ENCODE results near the gene FGD2.

Gene FGD2

DNA sequence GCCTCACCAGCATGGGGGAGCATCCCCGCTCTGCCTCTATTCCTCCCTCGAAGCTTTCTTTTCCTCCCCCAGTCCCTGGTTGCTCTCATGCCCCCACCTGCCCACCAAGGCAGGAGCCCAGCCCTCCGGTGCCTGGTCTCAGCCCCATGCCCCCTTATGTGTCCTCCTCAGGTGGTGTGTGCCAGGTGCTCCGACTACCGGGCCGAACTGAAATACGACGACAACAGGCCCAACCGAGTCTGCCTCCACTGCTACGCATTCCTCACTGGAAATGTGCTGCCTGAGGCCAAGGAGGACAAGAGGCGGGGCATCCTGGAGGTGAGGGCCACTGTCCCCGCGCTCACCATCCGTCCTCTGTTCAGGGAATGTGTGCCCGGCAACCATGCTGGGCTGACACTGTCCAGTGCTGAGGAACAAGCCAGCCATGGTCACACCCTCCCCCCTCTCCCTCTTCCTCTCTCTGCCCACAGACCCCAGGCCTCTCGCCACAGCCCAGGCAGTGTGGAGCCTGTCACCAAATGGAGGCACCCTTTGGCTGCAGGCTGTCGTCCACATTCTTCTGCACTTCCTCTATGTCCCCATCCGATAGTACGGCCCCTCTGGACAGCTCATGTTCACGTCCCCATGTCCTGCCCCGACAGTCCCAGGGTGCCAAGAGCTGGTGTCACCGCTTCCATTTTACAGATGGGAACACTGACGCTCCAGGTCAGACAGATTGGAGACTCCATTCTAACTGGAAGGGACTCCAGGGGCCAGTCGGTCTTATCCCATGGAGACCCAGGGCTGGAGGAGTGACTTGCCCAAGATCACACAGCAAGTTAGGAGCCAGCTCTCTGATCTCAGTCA is 20.4 kb downstream of the FGD2 start:
- TF ChIP-seq, protein P1, sequence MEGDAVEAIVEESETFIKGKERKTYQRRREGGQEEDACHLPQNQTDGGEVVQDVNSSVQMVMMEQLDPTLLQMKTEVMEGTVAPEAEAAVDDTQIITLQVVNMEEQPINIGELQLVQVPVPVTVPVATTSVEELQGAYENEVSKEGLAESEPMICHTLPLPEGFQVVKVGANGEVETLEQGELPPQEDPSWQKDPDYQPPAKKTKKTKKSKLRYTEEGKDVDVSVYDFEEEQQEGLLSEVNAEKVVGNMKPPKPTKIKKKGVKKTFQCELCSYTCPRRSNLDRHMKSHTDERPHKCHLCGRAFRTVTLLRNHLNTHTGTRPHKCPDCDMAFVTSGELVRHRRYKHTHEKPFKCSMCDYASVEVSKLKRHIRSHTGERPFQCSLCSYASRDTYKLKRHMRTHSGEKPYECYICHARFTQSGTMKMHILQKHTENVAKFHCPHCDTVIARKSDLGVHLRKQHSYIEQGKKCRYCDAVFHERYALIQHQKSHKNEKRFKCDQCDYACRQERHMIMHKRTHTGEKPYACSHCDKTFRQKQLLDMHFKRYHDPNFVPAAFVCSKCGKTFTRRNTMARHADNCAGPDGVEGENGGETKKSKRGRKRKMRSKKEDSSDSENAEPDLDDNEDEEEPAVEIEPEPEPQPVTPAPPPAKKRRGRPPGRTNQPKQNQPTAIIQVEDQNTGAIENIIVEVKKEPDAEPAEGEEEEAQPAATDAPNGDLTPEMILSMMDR (IDR thresholded peaks at IDR 0.05; ENCODE audit: low read depth, low read length, poor library complexity, severe bottlenecking), result no peak
- no peak for TF ChIP-seq EZH2phosphoT487 (IDR thresholded peaks at IDR 0.05; ENCODE audit: borderline replicate concordance, low read length)
- no peak overlapping the region for H3K27ac ChIP-seq (ENCODE audit: low read depth, low read length)

DNA sequence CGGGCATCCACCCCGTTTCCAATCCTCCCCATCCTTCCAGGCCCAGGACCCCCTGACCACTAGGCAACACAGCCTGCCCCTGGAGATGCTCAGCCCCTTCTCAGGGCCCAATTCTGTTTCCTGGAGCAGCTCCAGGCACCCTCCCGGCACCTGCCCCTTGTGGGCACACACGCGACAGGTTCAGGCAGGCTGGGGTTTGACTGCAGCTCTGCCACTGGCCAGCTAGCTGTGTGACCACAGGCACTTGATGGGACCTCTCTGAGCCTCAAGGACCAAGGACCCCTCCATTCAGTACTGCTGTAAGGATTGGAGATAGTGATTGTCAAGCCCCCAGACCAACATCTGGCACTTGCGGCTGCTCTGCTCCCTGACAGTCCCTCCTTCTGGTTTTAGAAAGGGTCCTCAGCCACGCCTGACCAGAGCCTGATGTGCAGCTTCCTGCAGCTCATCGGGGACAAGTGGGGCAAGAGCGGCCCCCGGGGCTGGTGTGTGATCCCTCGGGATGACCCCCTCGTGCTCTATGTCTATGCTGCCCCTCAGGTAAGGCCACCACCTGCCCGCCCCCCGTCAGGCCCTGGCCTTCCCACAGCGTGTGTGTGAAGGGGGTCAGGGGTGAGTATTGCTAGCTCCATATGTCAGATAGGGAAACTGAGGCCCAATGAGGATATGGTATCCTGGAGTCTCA is 21.7 kb downstream of the FGD2 start:
- no peaks in the 10 kb centered on the region for H3K9me3 ChIP-seq (ENCODE audit: control insufficient read depth, insufficient read depth, low read length)
- no peaks in the 10 kb centered on the region for H3K27me3 ChIP-seq (ENCODE audit: control insufficient read depth, low read length)
- no peak overlapping the region for H3K4me3 ChIP-seq (ENCODE audit: low read length)
- H4K20me1 ChIP-seq (ENCODE audit: control insufficient read depth, insufficient read depth, low read depth, low read length), result no peaks in the 10 kb centered on the region
- H3K36me3 ChIP-seq (ENCODE audit: control insufficient read depth, low read length), result no peaks in the 10 kb centered on the region
- no peak overlapping the region for H3K27ac ChIP-seq (ENCODE audit: low read depth, low read length)
- no peak overlapping the region for H3K4me2 ChIP-seq (ENCODE audit: low read length)
- H3K9me2 ChIP-seq (replicated peaks; ENCODE audit: control insufficient read depth, low read length), result no peaks in the 10 kb centered on the region
- H3K4me1 ChIP-seq (ENCODE audit: control insufficient read depth, low read length), result no peaks in the 10 kb centered on the region
- TF ChIP-seq, protein P1 (IDR thresholded peaks at IDR 0.05; ENCODE audit: low read depth, low read length, poor library complexity, severe bottlenecking), result no peak
- no peak for TF ChIP-seq EZH2phosphoT487 (IDR thresholded peaks at IDR 0.05; ENCODE audit: borderline replicate concordance, low read length)
- no peaks in the 10 kb centered on the region for H3K79me2 ChIP-seq (ENCODE audit: control insufficient read depth, low read length)
- H3F3A ChIP-seq (ENCODE audit: control insufficient read depth, insufficient read depth), result no peaks in the 10 kb centered on the region

More for the DNA sequence above, 20.4 kb downstream of the FGD2 start:
- Histone ChIP-seq H3K36me3 (ENCODE audit: control insufficient read depth, low read length) (no peaks in the 10 kb centered on the region), H3K4me2 (ENCODE audit: low read length) (no peak overlapping the region), H3K79me2 (ENCODE audit: control insufficient read depth, low read length) (no peaks in the 10 kb centered on the region), H3F3A (ENCODE audit: control insufficient read depth, insufficient read depth) (no peaks in the 10 kb centered on the region), H3K4me1 (ENCODE audit: control insufficient read depth, low read length) (no peaks in the 10 kb centered on the region), H3K4me3 (ENCODE audit: low read length) (no peak overlapping the region), H3K27me3 (ENCODE audit: control insufficient read depth, low read length) (no peaks in the 10 kb centered on the region), H4K20me1 (ENCODE audit: control insufficient read depth, insufficient read depth, low read depth, low read length) (no peaks in the 10 kb centered on the region), H3K9me3 (ENCODE audit: control insufficient read depth, insufficient read depth, low read length) (no peaks in the 10 kb centered on the region), H3K9me2 (replicated peaks; ENCODE audit: control insufficient read depth, low read length) (no peaks in the 10 kb centered on the region)

DNA sequence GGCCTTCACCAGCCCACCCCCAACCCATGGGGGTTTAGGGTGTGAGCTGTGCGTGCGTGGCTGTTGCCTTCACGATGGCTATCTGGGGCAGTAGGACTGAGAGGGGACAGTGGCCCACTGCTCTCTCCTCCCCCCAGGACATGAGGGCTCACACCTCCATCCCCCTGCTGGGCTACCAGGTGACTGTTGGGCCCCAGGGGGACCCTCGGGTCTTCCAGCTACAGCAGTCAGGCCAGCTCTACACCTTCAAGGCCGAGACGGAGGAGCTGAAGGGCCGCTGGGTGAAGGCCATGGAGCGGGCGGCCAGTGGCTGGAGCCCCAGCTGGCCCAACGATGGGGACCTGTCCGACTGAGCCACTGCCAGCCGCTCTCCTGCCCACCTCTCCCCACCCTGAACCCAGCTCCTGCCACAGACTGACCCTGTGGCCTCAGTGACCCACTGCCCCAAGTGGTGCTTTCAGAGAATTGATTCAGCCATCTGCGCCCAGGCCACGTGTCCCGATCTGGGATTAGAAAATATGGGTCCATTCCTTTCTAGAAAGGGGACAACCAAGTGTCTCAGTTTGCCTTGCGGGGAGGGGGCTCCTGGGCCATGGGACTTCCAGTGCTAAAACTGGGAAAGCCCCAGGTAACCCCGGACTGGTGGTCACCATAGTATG is 22.5 kb downstream of the FGD2 start:
- H3K9me3 ChIP-seq (ENCODE audit: control insufficient read depth, insufficient read depth, low read length), result no peaks in the 10 kb centered on the region
- H3K79me2 ChIP-seq (ENCODE audit: control insufficient read depth, low read length), result no peaks in the 10 kb centered on the region
- H3F3A ChIP-seq (ENCODE audit: control insufficient read depth, insufficient read depth), result no peaks in the 10 kb centered on the region

More for the DNA sequence above, 22.5 kb downstream of the FGD2 start:
- TF ChIP-seq EZH2phosphoT487 (IDR thresholded peaks at IDR 0.05; ENCODE audit: borderline replicate concordance, low read length), result no peak
- TF ChIP-seq, protein P1 (IDR thresholded peaks at IDR 0.05; ENCODE audit: low read depth, low read length, poor library complexity, severe bottlenecking), result no peak
- H3K4me3 ChIP-seq (ENCODE audit: low read length), result no peak overlapping the region
- H3K27me3 ChIP-seq (ENCODE audit: control insufficient read depth, low read length), result no peaks in the 10 kb centered on the region
- no peak overlapping the region for H3K4me2 ChIP-seq (ENCODE audit: low read length)
- H3K4me1 ChIP-seq (ENCODE audit: control insufficient read depth, low read length), result no peaks in the 10 kb centered on the region
- no peaks in the 10 kb centered on the region for H4K20me1 ChIP-seq (ENCODE audit: control insufficient read depth, insufficient read depth, low read depth, low read length)
- no peaks in the 10 kb centered on the region for H3K36me3 ChIP-seq (ENCODE audit: control insufficient read depth, low read length)
- H3K27ac ChIP-seq (ENCODE audit: low read depth, low read length), result no peak overlapping the region
- H3K9me2 ChIP-seq (replicated peaks; ENCODE audit: control insufficient read depth, low read length), result no peaks in the 10 kb centered on the region
